ENCODE results near the gene KDM6A.
A peak's percentile ranks its signal among the peaks of the same experiment; 100 is the strongest.
"Not testable (repeated sequence)": the region's sequence is repeated elsewhere in the genome, so short reads cannot be mapped to it uniquely, and the experiment has no call there.

Gene KDM6A

GRCh38 chrX:44872821-44873414 lies at the start of gene KDM6A:
Gene KDM6A (plus strand): TSS chrX:44873188. CDS start chrX:44873552, 364 bp downstream.
- DNase-seq = peak; percentile 88

GRCh38 chrX:44823193-44823592 lies 49.8 kb upstream of the KDM6A start:
- DNase-seq = not testable (repeated sequence)

GRCh38 chrX:44828008-44828605 lies 44.9 kb upstream of the KDM6A start:
- no peak for DNase-seq

GRCh38 chrX:44829832-44830231 lies 43.2 kb upstream of the KDM6A start:
- DNase-seq = no peak

- DNase-seq = no peak
These were observed 30.3 kb upstream of the KDM6A start for GRCh38 chrX:44842550-44843317.

GRCh38 chrX:44843318-44843702 lies 29.7 kb upstream of the KDM6A start:
- no peak for DNase-seq

GRCh38 chrX:44843753-44844152 lies 29.2 kb upstream of the KDM6A start, which contains the start of gene DUSP21:
Gene DUSP21 (plus strand): TSS chrX:44844021. CDS start chrX:44844133, 112 bp downstream.
- no peak for DNase-seq

GRCh38 chrX:44844204-44844603 lies 28.8 kb upstream of the KDM6A start:
- DNase-seq = no peak

GRCh38 chrX:44850891-44851290 lies 22.1 kb upstream of the KDM6A start:
- DNase-seq = not testable (repeated sequence)

GRCh38 chrX:44871114-44871645 lies 1.8 kb upstream of the KDM6A start:
- DNase-seq = no peak

GRCh38 chrX:44871931-44872820 lies 812 bp upstream of the KDM6A start:
- DNase-seq = no peak

- no peak for DNase-seq
These were observed 658 bp downstream of the KDM6A start for GRCh38 chrX:44873415-44874276.

- peak; percentile 15 for DNase-seq
These were observed 1.6 kb downstream of the KDM6A start for GRCh38 chrX:44874420-44875184.

- DNase-seq = no peak
These were observed 2.1 kb downstream of the KDM6A start for GRCh38 chrX:44875185-44875489.

- DNase-seq = no peak
These were observed 3.1 kb downstream of the KDM6A start for GRCh38 chrX:44876086-44876485.

- no peak for DNase-seq
These were observed 3.8 kb downstream of the KDM6A start for GRCh38 chrX:44876767-44877166.

GRCh38 chrX:44878780-44879179 lies 5.8 kb downstream of the KDM6A start:
- no peak for DNase-seq

- DNase-seq = no peak
These were observed 8.6 kb downstream of the KDM6A start for GRCh38 chrX:44881549-44881948.

GRCh38 chrX:44882635-44883034 lies 9.6 kb downstream of the KDM6A start:
- no peak for DNase-seq

- DNase-seq = no peak
These were observed 12.0 kb downstream of the KDM6A start for GRCh38 chrX:44884944-44885343.

- DNase-seq = no peak
These were observed 16.8 kb downstream of the KDM6A start for GRCh38 chrX:44889824-44890223.

Measured in NCI-H748 treated with DMSO at 0.1 percent for 48 hours (cell line).